Esophagus muscularis mucosa (tissue), 4 donors: ENCODE results near the gene HS1BP3.

Source experiments
- CTCF ChIP-seq, 3 experiments: fragments of 200-600 bp in 2 of 3; fragments of 450-650 bp in 1 of 3; sonication (generic) in 2 of 3; IDR thresholded peaks; one replicate each; pipeline ENCODE4 v1.5.1; 2017 to 2019; ENCODE audit warnings: antibody characterized with exemption in 3 of 3, mild to moderate bottlenecking in 2 of 3, moderate library complexity in 1 of 3
- EP300 ChIP-seq: sonication (generic); formaldehyde crosslinking; IDR thresholded peaks from one replicate; pipeline ENCODE4 v1.6.1; 2017; ENCODE audit warnings: antibody characterized with exemption
- POLR2A ChIP-seq: fragments of 450-650 bp; IDR thresholded peaks from one replicate; pipeline ENCODE4 v1.6.1; 2017; ENCODE audit warnings: antibody characterized with exemption, moderate library complexity, mild to moderate bottlenecking, low read depth
- POLR2AphosphoS5 ChIP-seq, 2 donors: sonication (generic); formaldehyde crosslinking; IDR thresholded peaks; one replicate each; pipeline ENCODE4 v1.6.1; 2017; ENCODE audit warnings: antibody characterized with exemption in 2 of 2

DNA sequence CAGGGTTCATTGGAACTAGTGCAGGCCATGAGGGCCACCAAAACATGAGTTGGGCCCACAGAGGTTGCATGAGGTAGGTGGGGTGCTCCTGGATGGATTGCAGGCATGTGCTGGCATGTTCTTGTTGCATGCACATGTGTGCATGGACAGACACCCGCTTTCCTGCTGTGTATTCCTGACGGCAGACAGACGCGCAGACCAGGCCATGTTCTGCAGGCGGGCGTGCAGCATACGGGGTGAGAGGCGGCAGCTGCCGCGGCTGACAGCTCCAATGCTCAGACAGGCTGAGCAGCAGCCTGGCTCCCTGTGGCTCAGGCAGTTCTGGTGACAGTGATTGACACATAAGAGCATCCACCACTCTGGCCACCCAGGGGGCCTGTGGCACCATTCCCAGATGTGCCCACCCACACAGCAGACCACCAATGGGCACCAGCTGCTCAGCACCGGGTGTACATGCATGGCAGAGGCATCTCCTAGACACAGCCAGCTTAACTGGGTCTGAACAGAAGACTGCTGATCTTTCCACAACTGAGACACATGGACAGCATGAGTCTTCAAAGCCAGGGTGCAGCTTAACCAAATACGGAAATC, 21.2 kb downstream of the HS1BP3 start:
- TF ChIP-seq POLR2A (no peak), CTCF (IDR thresholded peaks at IDR 0.05) (no peak), POLR2AphosphoS5 (IDR thresholded peaks at IDR 0.05) (peak; percentile 52 to 58), EP300 (no peak)
